KOPT-K1 (cell line): Measurements from ENCODE around the gene LAMTOR1.
A peak's percentile ranks its signal among the peaks of the same experiment; 100 is the strongest.

ENCODE experiments used
- H3K27ac ChIP-seq: fragments of 200-600 bp; sonication (generic); 2 replicates; pipeline ENCODE4 v1.5.1; 2016; ENCODE audit warnings: antibody characterized with exemption, mild to moderate bottlenecking, low read depth, low read length; ENCODE audit not compliant: poor library complexity, severe bottlenecking
- H3K36me3 ChIP-seq: fragments of 200-600 bp; sonication (generic); 2 replicates; pipeline ENCODE4 v1.5.1; 2017; ENCODE audit warnings: antibody characterized with exemption, mild to moderate bottlenecking, low read length, moderate library complexity; ENCODE audit not compliant: insufficient read depth
- H3K9me3 ChIP-seq: fragments of 200-600 bp; sonication (generic); 2 replicates; pipeline ENCODE4 v1.5.1; 2017; ENCODE audit warnings: antibody characterized with exemption, low read length, mild to moderate bottlenecking; ENCODE audit not compliant: insufficient read depth, poor library complexity, severe bottlenecking

The LAMTOR1 gene

DNA sequence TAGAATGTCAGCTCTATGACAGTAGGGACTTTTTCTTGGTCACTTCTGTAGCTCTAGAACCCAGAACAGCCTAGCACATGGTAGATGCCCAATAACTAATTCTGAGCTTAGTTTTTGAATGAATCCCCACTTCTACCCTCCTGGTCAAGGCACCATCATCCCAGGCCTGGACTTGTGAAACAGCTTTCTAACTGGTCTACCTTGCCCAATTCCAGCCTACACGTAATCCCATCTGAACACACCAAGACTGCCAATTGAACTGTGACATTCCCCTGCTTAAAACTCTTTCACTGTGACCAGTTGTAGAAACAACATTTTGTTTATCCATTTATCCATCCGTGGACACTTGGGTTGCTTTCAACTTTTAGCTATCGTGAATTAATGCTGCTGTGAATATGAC lies 26.3 kb upstream of the LAMTOR1 start:
- H3K27ac ChIP-seq, result no peak overlapping the region
- H3K9me3 ChIP-seq, result peaks cover 48% of the 10 kb centered on the region
- H3K36me3 ChIP-seq, result no peaks in the 10 kb centered on the region

DNA sequence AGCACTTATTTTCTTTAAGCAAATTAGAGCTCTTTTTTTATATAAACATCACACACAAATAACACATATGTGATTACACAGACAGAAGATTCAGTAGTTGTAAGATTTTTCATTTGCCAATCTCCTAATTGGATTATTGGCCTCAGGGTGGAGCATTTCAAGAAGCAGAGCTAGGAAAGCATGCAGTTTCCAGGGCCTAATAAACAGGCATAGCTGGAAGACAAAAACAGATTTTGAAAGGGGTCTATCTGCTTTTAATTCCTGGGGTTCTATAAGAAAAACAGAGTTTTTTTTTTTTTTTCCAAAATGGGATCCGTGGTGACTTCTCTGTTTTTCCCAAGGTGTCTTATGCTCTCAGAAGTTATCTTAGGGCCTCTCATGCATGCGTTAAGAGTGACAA lies 24.8 kb upstream of the LAMTOR1 start:
- Histone ChIP-seq H3K9me3 (peaks cover 50% of the 10 kb centered on the region), H3K36me3 (no peaks in the 10 kb centered on the region), H3K27ac (no peak overlapping the region)

DNA sequence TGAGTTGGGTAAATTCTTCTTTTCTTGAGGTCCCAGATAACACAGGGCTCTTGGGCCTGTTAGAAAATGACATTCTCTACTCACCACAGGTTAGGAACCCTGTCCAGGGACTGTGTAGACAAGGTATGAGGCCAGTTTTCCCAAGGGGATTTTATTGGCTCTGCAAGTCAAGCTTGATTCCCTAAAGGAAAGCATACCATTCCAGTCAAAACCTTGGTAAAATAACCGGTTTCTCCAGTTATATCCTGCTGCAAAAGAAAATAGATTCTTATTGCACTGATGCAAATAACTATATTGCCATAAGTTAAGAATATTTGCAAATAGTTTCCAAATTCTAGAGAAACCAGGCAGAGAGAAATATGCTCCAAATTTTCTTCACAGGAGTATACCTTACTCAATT lies 22.9 kb upstream of the LAMTOR1 start:
- H3K36me3 ChIP-seq, result no peaks in the 10 kb centered on the region
- peaks cover 50% of the 10 kb centered on the region for H3K9me3 ChIP-seq
- H3K27ac ChIP-seq, result no peak overlapping the region

DNA sequence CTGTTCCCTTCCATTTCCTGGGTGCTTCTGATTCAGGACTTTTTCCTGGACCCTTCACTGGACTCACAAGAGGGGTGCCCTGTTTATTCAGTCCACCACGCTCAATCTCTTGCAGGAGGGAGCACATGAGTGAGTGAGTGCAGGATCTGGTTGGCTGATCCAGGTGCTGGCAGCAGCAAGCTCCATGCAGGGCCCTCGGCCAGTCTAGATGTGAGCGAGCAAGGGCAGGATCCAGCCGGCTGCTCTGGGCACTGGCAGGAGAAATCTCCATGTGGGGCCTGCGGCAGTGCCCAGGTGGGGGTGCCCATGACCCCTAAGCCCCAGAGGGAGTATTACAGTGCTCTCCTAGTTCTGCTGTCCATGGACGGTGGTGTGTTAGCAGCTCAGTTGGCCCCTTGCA lies 20.9 kb upstream of the LAMTOR1 start:
- H3K27ac ChIP-seq, result no peak overlapping the region
- peaks cover 43% of the 10 kb centered on the region for H3K9me3 ChIP-seq
- H3K36me3 ChIP-seq, result no peaks in the 10 kb centered on the region

DNA sequence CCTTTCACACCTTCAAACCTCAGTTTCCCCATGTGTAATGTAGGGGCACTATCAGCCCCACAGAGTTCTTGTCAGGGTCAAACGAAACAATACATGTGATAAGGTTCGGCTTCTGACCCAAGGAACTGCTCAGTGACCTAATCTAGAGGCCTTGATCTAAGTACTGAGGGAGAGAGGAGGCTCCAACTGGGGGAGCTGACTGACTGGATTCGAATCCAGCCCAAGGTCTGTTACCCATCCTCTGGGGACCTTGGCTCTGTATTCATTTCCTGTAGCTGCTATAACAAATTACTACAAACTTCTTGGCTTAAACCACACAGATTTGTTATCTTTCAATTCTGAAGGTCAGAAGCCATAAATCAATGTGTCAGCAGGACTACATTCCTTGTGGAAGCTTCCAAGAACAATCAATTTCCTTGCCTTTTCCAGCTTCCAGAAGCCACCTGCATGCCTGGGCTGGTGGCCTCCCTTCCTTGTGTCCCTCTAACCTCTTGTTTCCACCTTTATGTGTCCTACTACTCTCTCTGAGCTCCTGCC lies 20.1 kb upstream of the LAMTOR1 start:
- Histone ChIP-seq H3K9me3 (peaks cover 35% of the 10 kb centered on the region), H3K36me3 (no peaks in the 10 kb centered on the region), H3K27ac (no peak overlapping the region)

DNA sequence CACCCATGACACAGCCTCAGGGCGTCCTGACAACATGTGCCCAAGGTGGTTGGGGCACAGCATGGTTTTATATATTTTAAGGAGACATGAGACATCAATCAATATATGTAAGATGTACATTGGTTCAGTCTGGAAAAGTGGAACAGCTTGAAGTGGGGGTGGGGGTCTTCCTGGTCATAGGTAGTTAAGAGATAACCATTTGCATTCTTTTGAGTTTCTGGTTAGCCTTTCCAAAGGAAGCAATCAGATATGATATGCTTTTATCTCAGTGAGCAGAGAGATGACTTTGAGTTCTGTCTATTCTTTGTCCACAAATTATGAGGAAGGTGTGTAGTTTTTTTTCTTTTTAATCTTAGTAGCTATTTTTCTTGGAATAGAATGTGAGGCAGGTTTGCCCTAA lies 19.5 kb upstream of the LAMTOR1 start:
- H3K27ac ChIP-seq, result no peak overlapping the region
- peaks cover 29% of the 10 kb centered on the region for H3K9me3 ChIP-seq
- H3K36me3 ChIP-seq, result no peaks in the 10 kb centered on the region

DNA sequence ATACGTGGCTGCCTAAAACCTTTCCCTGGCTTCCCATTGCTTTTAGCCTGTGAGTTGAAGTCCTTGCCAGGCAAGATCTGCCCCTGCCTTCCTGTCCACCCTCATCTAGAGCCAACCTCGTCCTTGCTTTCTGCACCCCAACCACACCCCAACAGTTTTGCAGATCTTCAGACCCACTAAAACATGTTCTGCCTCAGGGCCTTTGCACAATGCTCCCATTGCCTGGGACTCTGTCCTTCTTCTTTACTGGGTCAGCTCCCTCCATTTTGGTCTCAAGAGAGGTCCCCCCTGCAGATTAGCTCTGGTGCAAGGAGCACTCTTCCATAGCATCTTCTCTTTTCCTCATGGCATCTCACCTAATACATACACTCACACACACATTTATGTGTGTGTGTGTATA lies 17.8 kb upstream of the LAMTOR1 start:
- Histone ChIP-seq H3K9me3 (peaks cover 16% of the 10 kb centered on the region), H3K27ac (no peak overlapping the region), H3K36me3 (no peaks in the 10 kb centered on the region)

DNA sequence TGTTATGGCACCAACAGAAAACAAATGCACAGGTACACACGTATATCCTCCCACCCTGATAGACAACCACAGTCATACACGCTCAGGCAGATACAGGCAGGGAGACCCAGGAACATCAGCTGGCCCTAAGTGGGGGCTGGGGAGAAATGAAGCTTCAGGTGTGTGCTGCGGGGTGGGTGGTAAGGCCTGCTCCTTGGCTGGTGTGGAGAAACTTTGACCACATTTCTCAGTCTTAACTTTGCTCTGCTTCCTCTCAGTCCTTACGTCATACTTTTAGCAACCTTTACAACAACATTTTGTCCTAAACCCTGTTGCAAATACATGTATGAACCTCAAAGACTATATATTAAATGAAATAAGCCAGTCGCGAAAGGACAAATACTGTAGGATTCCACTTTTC lies 16.1 kb upstream of the LAMTOR1 start:
- H3K9me3 ChIP-seq, result peaks cover under 1% of the 10 kb centered on the region
- no peaks in the 10 kb centered on the region for H3K36me3 ChIP-seq
- H3K27ac ChIP-seq, result no peak overlapping the region

DNA sequence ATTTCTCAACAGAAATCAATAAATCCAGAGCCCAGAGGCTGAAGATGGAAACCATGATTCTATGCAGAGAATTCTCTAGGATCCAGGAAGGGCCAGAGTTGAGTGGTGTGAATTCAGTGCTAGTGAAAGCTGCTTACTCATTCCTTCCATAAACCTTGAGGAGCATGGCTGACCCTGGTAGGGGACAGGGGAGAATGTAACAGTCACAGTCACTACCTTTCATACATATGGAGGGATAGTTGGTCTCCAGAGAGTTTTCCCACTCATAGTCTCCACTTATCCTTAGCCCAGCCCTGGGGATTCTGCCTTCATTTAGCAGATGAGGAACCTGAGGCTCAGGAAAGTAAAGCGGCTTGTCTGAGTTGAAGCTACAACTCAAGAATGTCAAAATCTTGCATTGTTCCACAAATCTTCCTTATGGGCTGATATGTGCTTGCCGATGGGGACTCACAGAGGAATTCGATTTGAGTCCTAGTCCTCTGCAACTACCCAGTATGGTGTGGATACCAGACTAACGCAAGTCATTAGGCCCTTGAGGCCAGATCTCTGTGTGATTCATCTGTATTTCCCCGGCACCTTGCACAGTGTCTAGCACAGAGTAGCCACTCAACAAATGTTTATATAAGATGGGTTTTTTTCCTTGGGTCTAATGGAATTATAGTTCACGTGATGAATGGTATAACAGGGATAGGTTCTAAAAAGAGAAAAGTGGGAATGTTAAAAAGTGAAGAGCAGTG lies 13.1 kb upstream of the LAMTOR1 start:
- Histone ChIP-seq H3K9me3 (no peaks in the 10 kb centered on the region), H3K36me3 (no peaks in the 10 kb centered on the region), H3K27ac (no peak overlapping the region)

DNA sequence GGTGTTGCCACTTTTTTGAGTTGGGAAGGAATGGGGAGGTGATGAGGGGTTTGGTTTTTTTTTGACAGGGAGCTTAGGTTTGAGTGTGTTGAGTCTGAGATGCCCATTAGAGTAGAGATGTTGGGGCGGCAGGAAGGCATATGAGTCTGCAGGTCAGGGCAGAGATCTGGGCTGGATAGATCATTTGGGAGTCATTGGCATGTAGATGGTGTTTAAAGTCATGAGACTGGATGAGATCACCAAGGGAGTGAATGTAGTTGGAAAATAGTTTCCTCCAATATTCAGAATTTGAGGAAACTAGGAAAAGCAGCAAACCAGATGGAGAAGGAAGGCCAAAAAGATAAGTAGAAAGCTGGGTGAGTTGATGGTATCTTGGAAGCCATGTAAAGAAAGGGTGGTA lies 11.5 kb upstream of the LAMTOR1 start:
- no peaks in the 10 kb centered on the region for H3K9me3 ChIP-seq
- no peak overlapping the region for H3K27ac ChIP-seq
- peaks cover 9% of the 10 kb centered on the region for H3K36me3 ChIP-seq

DNA sequence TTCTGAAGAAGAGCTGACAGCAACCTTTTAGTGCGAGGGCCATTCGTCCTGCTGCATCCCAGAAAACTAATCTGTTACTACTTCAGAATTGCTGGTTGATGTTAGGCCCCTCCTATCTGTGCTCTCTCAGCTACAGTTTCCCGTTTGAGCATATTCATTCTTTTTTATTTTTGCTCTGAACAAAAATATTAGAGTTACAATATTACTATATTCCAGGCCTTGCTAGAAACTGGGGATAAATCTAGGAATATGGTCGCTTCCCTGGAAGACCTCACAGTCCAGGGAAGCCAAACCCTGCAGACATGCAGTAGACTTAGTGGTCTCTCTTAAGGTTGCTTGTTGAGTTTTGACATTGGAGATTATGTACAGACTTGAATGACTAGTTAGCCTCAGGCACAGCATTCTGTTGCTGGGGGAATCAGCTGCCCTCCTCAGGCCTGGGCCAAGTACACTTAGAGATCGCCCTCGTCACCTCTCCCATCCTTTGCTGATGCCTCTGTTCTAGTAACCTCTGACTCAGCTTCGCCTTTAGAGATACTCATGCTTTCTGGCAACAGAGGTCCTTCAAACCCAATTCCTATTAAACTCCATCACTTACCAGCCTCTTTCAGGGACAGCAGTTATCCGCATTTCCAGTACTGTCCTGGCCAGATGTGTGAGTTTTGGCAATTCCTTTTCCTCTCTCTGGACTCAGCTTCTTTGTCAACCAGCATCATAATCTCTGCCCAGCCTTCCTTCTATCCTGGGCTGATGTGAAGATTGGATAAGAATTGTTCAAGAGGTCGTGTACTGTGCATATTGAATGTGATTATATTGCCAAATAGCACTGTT lies 10.1 kb upstream of the LAMTOR1 start:
- Histone ChIP-seq H3K36me3 (peaks cover 21% of the 10 kb centered on the region), H3K27ac (peak overlapping the region; percentile 95), H3K9me3 (no peaks in the 10 kb centered on the region)

DNA sequence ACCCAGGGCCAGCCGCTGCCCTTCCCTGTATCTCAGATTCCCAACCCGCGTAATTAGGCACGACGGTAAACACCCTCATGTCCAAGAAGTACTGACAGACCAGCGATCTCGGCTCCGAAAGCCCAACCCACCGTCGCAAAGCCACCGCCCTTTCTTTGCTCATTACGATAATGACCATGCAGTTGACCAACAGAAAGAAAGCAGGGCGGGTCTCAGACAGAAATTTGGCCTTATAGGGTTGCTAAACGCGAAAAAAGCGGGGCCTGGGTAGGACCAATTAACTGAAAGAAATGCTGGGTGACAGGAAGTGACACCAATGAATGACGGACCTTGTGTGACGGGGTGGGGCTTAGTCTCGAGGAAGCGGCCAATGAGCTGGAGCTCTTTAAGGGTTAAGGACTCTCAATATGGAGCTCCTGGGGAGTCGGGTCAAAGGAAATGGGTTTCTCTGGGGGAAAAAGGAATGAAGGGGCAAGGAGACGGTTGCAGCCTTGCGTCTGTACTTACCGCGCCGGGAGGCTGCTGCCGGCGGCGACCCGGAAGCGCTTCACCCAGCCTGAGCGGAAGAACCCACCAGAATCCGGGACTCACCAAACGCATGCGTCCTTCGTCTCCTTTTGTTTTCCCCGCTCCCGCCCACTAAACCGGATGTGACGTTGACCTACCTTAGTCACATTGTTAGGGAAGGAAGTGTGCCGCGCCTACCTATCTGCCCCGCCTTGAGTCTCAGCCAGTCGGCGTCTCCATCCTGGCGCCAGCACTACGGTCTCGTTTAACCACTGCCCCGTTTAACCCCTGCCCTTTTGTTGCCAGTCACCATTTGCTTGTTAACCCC lies 9.3 kb upstream of the LAMTOR1 start, which contains the start of gene ANAPC15:
ANAPC15 (minus strand) TSS at position 553 of the 835 bp plus-strand sequence. CDS start 1,419 bp downstream, outside the sequence.
- Histone ChIP-seq H3K36me3 (peaks cover 29% of the 10 kb centered on the region), H3K9me3 (no peaks in the 10 kb centered on the region), H3K27ac (peak within 1 kb of the TSS; percentile 95)

DNA sequence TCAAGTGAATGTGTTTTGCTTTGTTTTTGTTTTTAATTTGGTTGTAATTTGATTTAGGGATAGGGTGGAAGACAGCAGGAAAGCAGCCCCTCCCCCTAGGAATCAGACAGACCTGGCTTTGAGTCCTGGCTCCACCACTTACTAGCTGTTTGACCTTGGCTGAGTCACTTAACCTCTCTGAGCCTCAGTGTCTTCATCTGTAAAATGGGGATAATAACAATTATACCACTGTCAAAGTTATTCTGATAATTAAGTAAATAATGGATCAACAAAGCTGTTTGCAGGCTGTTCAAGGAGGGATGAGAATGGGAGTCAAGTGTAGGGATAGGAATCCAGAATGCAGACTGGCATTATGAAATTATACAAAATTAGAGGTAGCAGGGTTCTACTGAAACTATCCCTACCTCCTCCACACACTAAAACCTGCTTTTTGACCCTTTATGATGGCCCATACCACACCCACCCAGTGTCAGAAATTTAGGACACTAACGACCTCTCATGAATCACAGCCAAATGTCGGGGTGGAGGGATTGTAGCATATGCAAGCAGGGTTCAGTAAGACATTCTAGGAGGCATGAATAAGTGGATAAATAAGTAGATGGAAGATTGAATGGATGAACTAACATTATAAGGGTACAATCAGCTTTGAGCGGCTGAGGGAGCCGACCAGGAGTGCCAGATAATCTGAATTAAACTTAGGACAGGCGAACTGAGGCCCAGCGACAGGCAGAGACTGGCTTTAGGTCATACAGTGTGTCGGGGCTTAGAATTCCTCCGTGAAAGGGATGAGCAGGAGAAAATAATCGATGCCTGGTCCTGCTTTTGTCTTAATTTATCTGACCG lies 8.4 kb upstream of the LAMTOR1 start:
- Histone ChIP-seq H3K9me3 (no peaks in the 10 kb centered on the region), H3K36me3 (peaks cover 32% of the 10 kb centered on the region), H3K27ac (peak overlapping the region; percentile 95)

DNA sequence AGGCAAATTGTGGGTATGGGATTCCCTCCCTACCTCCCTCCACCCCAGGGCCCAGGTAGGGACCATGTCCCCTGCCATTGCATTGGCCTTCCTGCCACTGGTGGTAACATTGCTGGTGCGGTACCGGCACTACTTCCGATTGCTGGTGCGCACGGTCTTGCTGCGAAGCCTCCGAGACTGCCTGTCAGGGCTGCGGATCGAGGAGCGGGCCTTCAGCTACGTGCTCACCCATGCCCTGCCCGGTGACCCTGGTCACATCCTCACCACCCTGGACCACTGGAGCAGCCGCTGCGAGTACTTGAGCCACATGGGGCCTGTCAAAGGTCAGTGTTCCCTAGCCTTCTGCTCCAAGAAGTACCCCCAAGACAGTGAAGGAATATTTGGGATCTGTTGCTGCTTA lies 2.8 kb upstream of the LAMTOR1 start, which contains the start of gene TOMT:
TOMT (plus strand) TSS at position 37 of the 400 bp plus-strand sequence; CDS start at position 65, 28 bp downstream.
- Histone ChIP-seq H3K27ac (no peak within 1 kb of the TSS), H3K9me3 (no peaks in the 10 kb centered on the region), H3K36me3 (peaks cover 37% of the 10 kb centered on the region)
